Measurements from ENCODE around the gene PTCD1. TPM values are rescaled to one million over a fixed set of nuclear protein-coding genes. Genes with fewer than 3 reads are reported as not detected.

The PTCD1 gene
- total and polyA plus RNA-seq, 2 donors (not counting 1 experiment from before 2014, with no cell fraction given): 2.3 to 8.1 TPM

GRCh38 chr7:99398891-99399445 is 39.6 kb downstream of the PTCD1 start:
- Histone ChIP-seq H3K79me2 (ENCODE audit: control insufficient read depth, insufficient read depth, low read length) (peaks cover 16% of the 10 kb centered on the region), H2AFZ (ENCODE audit: low read length) (no peak overlapping the region), H3K4me1 (ENCODE audit: control insufficient read depth, extremely low read depth, insufficient read depth, low read length) (no peaks in the 10 kb centered on the region), H3K9ac (ENCODE audit: insufficient read depth, low read length) (no peak overlapping the region), H3K9me3 (ENCODE audit: control insufficient read depth, insufficient read depth, low read depth, low read length) (no peaks in the 10 kb centered on the region), H3K36me3 (ENCODE audit: control insufficient read depth, insufficient read depth, low read length) (peaks cover 31% of the 10 kb centered on the region), H3K27me3 (ENCODE audit: control insufficient read depth, insufficient read depth, low read length) (no peaks in the 10 kb centered on the region), H4K20me1 (ENCODE audit: control insufficient read depth, extremely low read depth, insufficient read depth, low read length) (no peaks in the 10 kb centered on the region), H3K4me3 (replicated peaks in 1 of 4; ENCODE audit: control extremely low read depth in 1 of 4, insufficient read depth in 1 of 4, low read depth in 3 of 4, low read length in 4 of 4) (no peak overlapping the region), H3K27ac (ENCODE audit: insufficient read depth, low read length) (no peak overlapping the region), H3K4me2 (ENCODE audit: extremely low read depth, insufficient read depth, low read length) (no peak overlapping the region)
- no peak for TF ChIP-seq EZH2 (IDR thresholded peaks at IDR 0.05; ENCODE audit: low read length, missing control alignments)
- TF ChIP-seq, protein P1, sequence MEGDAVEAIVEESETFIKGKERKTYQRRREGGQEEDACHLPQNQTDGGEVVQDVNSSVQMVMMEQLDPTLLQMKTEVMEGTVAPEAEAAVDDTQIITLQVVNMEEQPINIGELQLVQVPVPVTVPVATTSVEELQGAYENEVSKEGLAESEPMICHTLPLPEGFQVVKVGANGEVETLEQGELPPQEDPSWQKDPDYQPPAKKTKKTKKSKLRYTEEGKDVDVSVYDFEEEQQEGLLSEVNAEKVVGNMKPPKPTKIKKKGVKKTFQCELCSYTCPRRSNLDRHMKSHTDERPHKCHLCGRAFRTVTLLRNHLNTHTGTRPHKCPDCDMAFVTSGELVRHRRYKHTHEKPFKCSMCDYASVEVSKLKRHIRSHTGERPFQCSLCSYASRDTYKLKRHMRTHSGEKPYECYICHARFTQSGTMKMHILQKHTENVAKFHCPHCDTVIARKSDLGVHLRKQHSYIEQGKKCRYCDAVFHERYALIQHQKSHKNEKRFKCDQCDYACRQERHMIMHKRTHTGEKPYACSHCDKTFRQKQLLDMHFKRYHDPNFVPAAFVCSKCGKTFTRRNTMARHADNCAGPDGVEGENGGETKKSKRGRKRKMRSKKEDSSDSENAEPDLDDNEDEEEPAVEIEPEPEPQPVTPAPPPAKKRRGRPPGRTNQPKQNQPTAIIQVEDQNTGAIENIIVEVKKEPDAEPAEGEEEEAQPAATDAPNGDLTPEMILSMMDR (conservative IDR thresholded peaks at IDR 0.05 in 1 of 2, IDR thresholded peaks at IDR 0.05 in 1 of 2; ENCODE audit: low read depth in 1 of 2, low read length in 2 of 2): no peak
- DNase-seq (ENCODE audit: low read depth in 2 of 2): no peak

DNA sequence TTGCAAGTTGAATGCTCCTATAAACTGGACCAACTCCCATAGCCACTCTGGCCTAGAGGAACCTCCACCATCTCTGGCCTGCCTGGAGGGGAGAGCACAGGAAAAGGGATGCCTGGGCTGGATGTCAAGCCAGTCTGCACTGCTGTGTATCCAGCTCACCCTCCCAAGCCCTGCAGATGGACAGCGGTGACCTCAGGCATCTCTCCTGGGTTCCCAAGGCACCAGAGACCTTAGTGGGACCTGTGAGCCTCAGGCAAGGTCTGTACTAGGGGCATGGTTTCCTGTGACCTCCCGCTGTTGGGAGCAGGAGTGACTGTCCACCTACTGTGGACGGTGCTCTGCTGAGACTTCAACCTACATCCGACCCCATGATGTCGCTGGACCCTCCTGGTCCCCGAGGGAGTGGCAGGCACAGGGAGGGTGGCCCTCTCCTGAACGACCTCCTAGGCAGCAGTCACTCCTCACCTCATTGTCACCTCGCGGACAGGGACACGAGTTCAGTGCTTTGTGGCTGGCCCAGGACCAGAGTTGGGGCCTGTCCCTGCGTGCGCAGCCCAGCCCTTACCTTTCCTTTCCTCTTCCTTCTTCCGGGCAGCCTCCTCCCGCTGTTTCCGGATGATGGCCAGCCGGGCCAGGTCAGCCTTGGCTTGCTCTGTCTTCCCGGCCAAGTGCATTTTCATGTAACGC is 41.2 kb downstream of the PTCD1 start:
- H3K79me2 ChIP-seq (ENCODE audit: control insufficient read depth, insufficient read depth, low read length): peaks cover 5% of the 10 kb centered on the region
- no peaks in the 10 kb centered on the region for H3K9me3 ChIP-seq (ENCODE audit: control insufficient read depth, insufficient read depth, low read depth, low read length)
- H3K27me3 ChIP-seq (ENCODE audit: control insufficient read depth, insufficient read depth, low read length): no peaks in the 10 kb centered on the region
- H3K36me3 ChIP-seq (ENCODE audit: control insufficient read depth, insufficient read depth, low read length): peaks cover 38% of the 10 kb centered on the region
- H3K9ac ChIP-seq (ENCODE audit: insufficient read depth, low read length): no peak overlapping the region
- no peaks in the 10 kb centered on the region for H4K20me1 ChIP-seq (ENCODE audit: control insufficient read depth, extremely low read depth, insufficient read depth, low read length)
- no peak for DNase-seq (ENCODE audit: low read depth in 2 of 2)
- H3K4me3 ChIP-seq (replicated peaks in 1 of 4; ENCODE audit: control extremely low read depth in 1 of 4, insufficient read depth in 1 of 4, low read depth in 3 of 4, low read length in 4 of 4): no peak overlapping the region
- H3K27ac ChIP-seq (ENCODE audit: insufficient read depth, low read length): no peak overlapping the region
- H3K4me1 ChIP-seq (ENCODE audit: control insufficient read depth, extremely low read depth, insufficient read depth, low read length): peaks cover 8% of the 10 kb centered on the region
- no peak overlapping the region for H2AFZ ChIP-seq (ENCODE audit: low read length)
- TF ChIP-seq, protein P1 (conservative IDR thresholded peaks at IDR 0.05 in 1 of 2, IDR thresholded peaks at IDR 0.05 in 1 of 2; ENCODE audit: low read depth in 1 of 2, low read length in 2 of 2): no peak
- H3K4me2 ChIP-seq (ENCODE audit: extremely low read depth, insufficient read depth, low read length): no peak overlapping the region

- Histone ChIP-seq H3K4me2 (ENCODE audit: extremely low read depth, insufficient read depth, low read length) (no peak overlapping the region), H3K9me3 (ENCODE audit: control insufficient read depth, insufficient read depth, low read depth, low read length) (no peaks in the 10 kb centered on the region), H3K4me3 (replicated peaks in 1 of 4; ENCODE audit: control extremely low read depth in 1 of 4, insufficient read depth in 1 of 4, low read depth in 3 of 4, low read length in 4 of 4) (no peak overlapping the region), H3K27ac (ENCODE audit: insufficient read depth, low read length) (no peak overlapping the region), H3K27me3 (ENCODE audit: control insufficient read depth, insufficient read depth, low read length) (no peaks in the 10 kb centered on the region), H3K79me2 (ENCODE audit: control insufficient read depth, insufficient read depth, low read length) (peaks cover 5% of the 10 kb centered on the region), H4K20me1 (ENCODE audit: control insufficient read depth, extremely low read depth, insufficient read depth, low read length) (no peaks in the 10 kb centered on the region), H3K36me3 (ENCODE audit: control insufficient read depth, insufficient read depth, low read length) (peaks cover 43% of the 10 kb centered on the region), H3K9ac (ENCODE audit: insufficient read depth, low read length) (no peak overlapping the region), H2AFZ (ENCODE audit: low read length) (no peak overlapping the region), H3K4me1 (ENCODE audit: control insufficient read depth, extremely low read depth, insufficient read depth, low read length) (peaks cover 11% of the 10 kb centered on the region)
- no peak for TF ChIP-seq EZH2 (IDR thresholded peaks at IDR 0.05; ENCODE audit: low read length, missing control alignments)
- TF ChIP-seq, protein P1 (conservative IDR thresholded peaks at IDR 0.05 in 1 of 2, IDR thresholded peaks at IDR 0.05 in 1 of 2; ENCODE audit: low read depth in 1 of 2, low read length in 2 of 2): no peak
- no peak for DNase-seq (ENCODE audit: low read depth in 2 of 2)
Measured at GRCh38 chr7:99396418-99397296, 41.9 kb downstream of the PTCD1 start.

Measured in fibroblast of lung (primary cell).